B cell (primary cell): ENCODE data around the gene AZGP1. TPM values are rescaled to one million over a fixed set of nuclear protein-coding genes. Genes with fewer than 3 reads are reported as not detected.

ENCODE experiments used
- ATAC-seq: fragments of 200-7000 bp; cut with Tn5 transposase; one replicate; pipeline ENCODE4 v1.10.0; 2021; ENCODE audit warnings: low read depth, mild to moderate bottlenecking, moderate number of reproducible peaks, moderate library complexity
- CTCF ChIA-PET: fragments of 350-600 bp; sonication (Branson Sonifier 250); formaldehyde crosslinking; loops from one replicate; lab custom pipeline; 2021; ENCODE audit warnings: antibody characterized with exemption, inconsistent platforms; lab: Charles Lee
- POLR2A ChIA-PET: fragments of 350-600 bp; sonication (Branson Sonifier 250); formaldehyde crosslinking; loops from one replicate; lab custom pipeline; 2021; ENCODE audit warnings: antibody characterized with exemption; lab: Charles Lee
- DNase-seq: peaks from one replicate; pipeline ENCODE4 v3.0.0; 2013
- H2AFZ ChIP-seq: 2 replicates; pipeline ENCODE4 v1.6.1; 2012; ENCODE audit warnings: mild to moderate bottlenecking, low read depth, low read length; ENCODE audit not compliant: insufficient read depth, poor library complexity, severe bottlenecking
- H3K27ac ChIP-seq, 2 donors: 1 replicate in 1 of 2; 2 replicates in 1 of 2; pipeline ENCODE4 v1.5.1; 2012 to 2013; ENCODE audit warnings: low read length in 2 of 2, mild to moderate bottlenecking in 2 of 2, moderate library complexity in 1 of 2
- H3K27me3 ChIP-seq, 4 experiments: fragments of 200-600 bp in 1 of 4; sonication (generic) in 1 of 4; replicated peaks in 1 of 4; 1 replicate in 2 of 4; 2 replicates in 2 of 4; pipeline versions ENCODE4 v1.6.1 to v1.7.0; 2013 to 2016; ENCODE audit warnings: low read length in 3 of 4, mild to moderate bottlenecking in 2 of 4, mixed read lengths in 1 of 4, moderate library complexity in 1 of 4; ENCODE audit not compliant: insufficient read depth in 4 of 4, control insufficient read depth in 3 of 4; ENCODE audit errors: control extremely low read depth in 1 of 4
- H3K36me3 ChIP-seq, 2 experiments: replicated peaks in 1 of 2; 1 replicate in 1 of 2; 2 replicates in 1 of 2; pipeline versions ENCODE4 v1.6.1 to v1.7.1; 2013; ENCODE audit warnings: low read length in 1 of 2; ENCODE audit not compliant: insufficient read depth in 2 of 2, control insufficient read depth in 1 of 2; ENCODE audit errors: control extremely low read depth in 1 of 2, extremely low read depth in 1 of 2
- H3K4me1 ChIP-seq, 2 donors: fragments of 200-600 bp in 1 of 2; sonication (generic) in 1 of 2; 1 replicate in 1 of 2; 2 replicates in 1 of 2; pipeline versions ENCODE4 v1.5.1 to v1.6.1; 2013 to 2017; ENCODE audit warnings: low read length in 2 of 2; ENCODE audit not compliant: control insufficient read depth in 2 of 2, insufficient read depth in 2 of 2
- H3K4me2 ChIP-seq: replicated peaks from 2 replicates; pipeline ENCODE3; 2012; ENCODE audit warnings: mild to moderate bottlenecking, low read depth, low read length; ENCODE audit not compliant: poor library complexity, severe bottlenecking
- H3K4me3 ChIP-seq, 5 experiments: fragments of 200-600 bp in 1 of 5; sonication (generic) in 1 of 5; 1 replicate in 3 of 5; 2 replicates in 2 of 5; pipeline versions ENCODE4 v1.5.1 to v1.7.0; 2011 to 2016; ENCODE audit warnings: low read length in 4 of 5, mild to moderate bottlenecking in 4 of 5, low read depth in 2 of 5, control low read depth in 1 of 5, moderate library complexity in 1 of 5; ENCODE audit not compliant: insufficient read depth in 1 of 5; ENCODE audit errors: control extremely low read depth in 1 of 5, extremely low read depth in 1 of 5
- H3K79me2 ChIP-seq: fragments of 200-600 bp; sonication (generic); one replicate; pipeline ENCODE4 v1.6.0; 2016; ENCODE audit warnings: low read length; ENCODE audit not compliant: control insufficient read depth, insufficient read depth
- H3K9ac ChIP-seq: fragments of 200-600 bp; sonication (generic); 2 replicates; pipeline ENCODE4 v1.6.1; 2017; ENCODE audit warnings: mild to moderate bottlenecking, low read length, moderate library complexity
- H3K9me3 ChIP-seq, 3 donors: one replicate each; pipeline versions ENCODE4 v1.6.1 to v1.7.1; 2013; ENCODE audit warnings: low read length in 2 of 3; ENCODE audit not compliant: control insufficient read depth in 2 of 3, insufficient read depth in 1 of 3; ENCODE audit errors: control extremely low read depth in 1 of 3
- H4K20me1 ChIP-seq: 2 replicates; pipeline ENCODE4 v1.6.0; 2012; ENCODE audit warnings: mild to moderate bottlenecking, low read length; ENCODE audit not compliant: insufficient read depth, control insufficient read depth, poor library complexity, severe bottlenecking
- H3K27ac Mint-ChIP-seq: one replicate; pipeline ENCODE4 v1.8.0; 2021; ENCODE audit warnings: mixed read lengths
- H3K27me3 Mint-ChIP-seq: one replicate; pipeline ENCODE4 v1.8.0; 2021; ENCODE audit warnings: mixed read lengths
- H3K4me1 Mint-ChIP-seq: one replicate; pipeline ENCODE4 v1.8.0; 2021; ENCODE audit warnings: mixed read lengths
- H3K4me3 Mint-ChIP-seq: one replicate; pipeline ENCODE4 v1.8.0; 2021; ENCODE audit warnings: mixed read lengths
- H3K9me3 Mint-ChIP-seq: one replicate; pipeline ENCODE4 v1.8.0; 2022; ENCODE audit warnings: mixed read lengths; ENCODE audit not compliant: insufficient read depth
- EZH2 ChIP-seq: IDR thresholded peaks from 2 replicates; pipeline ENCODE4 v1.6.1; 2012; ENCODE audit warnings: borderline replicate concordance, low read depth, mild to moderate bottlenecking, moderate library complexity, low read length; ENCODE audit not compliant: insufficient read depth, poor library complexity, severe bottlenecking
- WGBS: methylation state at CpG from one replicate; pipeline ENCODE4 v1.1.5; 2013; ENCODE audit warnings: missing lambda C conversion rate; ENCODE audit not compliant: insufficient coverage; 5-methylcytosine and 5-hydroxymethylcytosine counted together
- intact Hi-C: fragments of 100-400 bp; cut with micrococcal nuclease; formaldehyde crosslinking; loops from one replicate; pipeline ENCODE4 v1.10.0; 2022
- polyA plus RNA-seq: library from polyadenylated mRNA; depleted of rRNA; stranded (reverse); fragments of >200 nt; gene quantifications from 2 replicates; pipeline ENCODE4 v1.2.3, GENCODE V29; 2012
- total RNA-seq, 2 donors: library from RNA; stranded (reverse); fragments of 120-200 nt in 1 of 2; gene quantifications; 1 replicate in 1 of 2; 2 replicates in 1 of 2; pipeline versions ENCODE4 v1.2.3 to v1.2.4, GENCODE V29; 2013 to 2022
- TF ChIP-seq, protein P1 (sequence below): fragments of 200-600 bp; IDR thresholded peaks from one replicate; pipeline ENCODE4 v1.8.0; 2022; ENCODE audit warnings: antibody characterized with exemption, mild to moderate bottlenecking

The AZGP1 gene
- total and polyA plus RNA-seq, 2 donors (not counting 1 experiment from before 2014, with no cell fraction given): not detected

DNA sequence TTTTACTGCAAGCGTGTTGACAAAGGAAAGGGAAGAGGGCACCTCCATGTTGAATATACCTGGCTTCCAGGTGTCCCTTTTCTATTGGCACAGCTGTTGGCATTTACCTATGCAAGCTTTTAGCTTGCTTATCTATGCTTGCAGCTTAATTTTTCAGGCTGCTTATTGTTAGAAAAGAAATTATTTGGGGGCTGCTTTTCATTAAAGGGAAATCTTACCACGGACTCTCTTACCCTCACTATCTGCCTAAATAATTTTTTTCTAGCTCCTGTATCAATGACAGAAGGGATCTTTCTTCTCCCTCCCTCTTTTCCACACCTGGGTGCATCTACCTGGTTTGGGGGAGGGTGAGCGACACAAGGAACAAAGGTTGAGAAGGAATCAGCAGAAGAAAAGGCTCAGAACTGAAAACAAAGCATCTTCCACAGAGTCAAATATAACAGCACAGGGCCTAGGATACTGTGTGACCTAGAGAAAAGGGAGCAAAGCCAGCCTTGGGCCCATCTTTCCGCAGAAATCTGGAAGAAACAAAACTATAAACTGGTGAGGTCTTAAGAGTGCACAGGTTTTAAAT, 31.2 kb downstream of the AZGP1 start:
- Histone ChIP-seq H3K27me3 (peaks cover 0 to 31% (median 10%) of the 10 kb centered on the region in 4 experiments), H3K9ac (no peak overlapping the region), H3K4me3 (peak overlapping the region in 2 of 5 experiments; percentile 12 to 29), H3K9me3 (no peaks in the 10 kb centered on the region), H3K36me3 (no peaks in the 10 kb centered on the region), H3K79me2 (no peaks in the 10 kb centered on the region), H4K20me1 (no peaks in the 10 kb centered on the region), H3K27ac (no peak overlapping the region), H3K4me1 (peaks cover 11 to 12% of the 10 kb centered on the region in 2 donors), H3K4me2 (peak overlapping the region; percentile 47), H2AFZ (peak overlapping the region; percentile 70)
- peak overlapping the region; percentile 73 for H3K4me3 Mint-ChIP-seq
- peaks cover 34% of the 10 kb centered on the region for H3K27me3 Mint-ChIP-seq
- intact Hi-C loops: no loop called here
- H3K27ac Mint-ChIP-seq: no peak overlapping the region
- peaks cover under 1% of the 10 kb centered on the region for H3K9me3 Mint-ChIP-seq
- ATAC-seq: no peak
- TF ChIP-seq, protein P1, sequence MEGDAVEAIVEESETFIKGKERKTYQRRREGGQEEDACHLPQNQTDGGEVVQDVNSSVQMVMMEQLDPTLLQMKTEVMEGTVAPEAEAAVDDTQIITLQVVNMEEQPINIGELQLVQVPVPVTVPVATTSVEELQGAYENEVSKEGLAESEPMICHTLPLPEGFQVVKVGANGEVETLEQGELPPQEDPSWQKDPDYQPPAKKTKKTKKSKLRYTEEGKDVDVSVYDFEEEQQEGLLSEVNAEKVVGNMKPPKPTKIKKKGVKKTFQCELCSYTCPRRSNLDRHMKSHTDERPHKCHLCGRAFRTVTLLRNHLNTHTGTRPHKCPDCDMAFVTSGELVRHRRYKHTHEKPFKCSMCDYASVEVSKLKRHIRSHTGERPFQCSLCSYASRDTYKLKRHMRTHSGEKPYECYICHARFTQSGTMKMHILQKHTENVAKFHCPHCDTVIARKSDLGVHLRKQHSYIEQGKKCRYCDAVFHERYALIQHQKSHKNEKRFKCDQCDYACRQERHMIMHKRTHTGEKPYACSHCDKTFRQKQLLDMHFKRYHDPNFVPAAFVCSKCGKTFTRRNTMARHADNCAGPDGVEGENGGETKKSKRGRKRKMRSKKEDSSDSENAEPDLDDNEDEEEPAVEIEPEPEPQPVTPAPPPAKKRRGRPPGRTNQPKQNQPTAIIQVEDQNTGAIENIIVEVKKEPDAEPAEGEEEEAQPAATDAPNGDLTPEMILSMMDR: no peak
- no peak for TF ChIP-seq EZH2
- DNase-seq: no peak
- H3K4me1 Mint-ChIP-seq: peaks cover 14% of the 10 kb centered on the region
- ChIA-PET POLR2A (no interaction called here), CTCF (no interaction called here)
- WGBS: 17% methylated on average over 1 of the region's 4 CpGs
